SU-DHL-6 (cell line): ENCODE measurements around the gene TMCC1.

ENCODE experiments used
- H2AFZ ChIP-seq: fragments of 200-600 bp; sonication (generic); 2 replicates; pipeline ENCODE4 v1.6.1; 2014; ENCODE audit warnings: low read depth, mild to moderate bottlenecking, moderate library complexity, mixed read lengths, antibody characterized with exemption, low read length; ENCODE audit not compliant: severe bottlenecking
- H3F3A ChIP-seq: fragments of 200-600 bp; shearing (Covaris generic); 2 replicates; pipeline ENCODE4 v1.6.0; 2016; ENCODE audit warnings: antibody characterized with exemption, mild to moderate bottlenecking; ENCODE audit not compliant: insufficient read depth
- H3K27ac ChIP-seq: fragments of 200-600 bp; sonication (generic); 2 replicates; pipeline ENCODE4 v1.5.1; 2016; ENCODE audit warnings: low read depth, mild to moderate bottlenecking, low read length, moderate library complexity, mixed read lengths
- H3K27me3 ChIP-seq: fragments of 200-600 bp; sonication (generic), shearing (Covaris generic); 2 replicates; pipeline ENCODE4 v1.6.0; 2014; ENCODE audit warnings: mild to moderate bottlenecking, low read length
- H3K36me3 ChIP-seq: fragments of 200-600 bp; sonication (generic); 2 replicates; pipeline ENCODE4 v1.6.1; 2014; ENCODE audit warnings: mild to moderate bottlenecking, low read length, mixed read lengths
- H3K4me2 ChIP-seq: fragments of 300-600, 200-600 bp; shearing (Covaris generic), sonication (generic); 2 replicates; pipeline ENCODE4 v1.6.0; 2014; ENCODE audit warnings: low read length, low read depth, mild to moderate bottlenecking; ENCODE audit not compliant: poor library complexity, severe bottlenecking
- H3K4me3 ChIP-seq: fragments of 200-600 bp; sonication (generic); 2 replicates; pipeline ENCODE4 v1.5.1; 2014; ENCODE audit warnings: antibody characterized with exemption, low read length, mild to moderate bottlenecking, mixed read lengths; ENCODE audit not compliant: insufficient read depth, poor library complexity, severe bottlenecking
- H3K79me2 ChIP-seq: fragments of 200-600 bp; sonication (generic); 2 replicates; pipeline ENCODE4 v1.6.1; 2014; ENCODE audit warnings: mild to moderate bottlenecking, low read length, moderate library complexity; ENCODE audit not compliant: insufficient read depth
- H3K9ac ChIP-seq: fragments of 200-600 bp; sonication (generic); 2 replicates; pipeline ENCODE4 v1.7.0; 2014; ENCODE audit warnings: mild to moderate bottlenecking, low read length
- H3K9me2 ChIP-seq: fragments of 200-600 bp; sonication (generic); replicated peaks from 2 replicates; pipeline ENCODE4 v1.6.1; 2014; ENCODE audit warnings: low read length; ENCODE audit not compliant: insufficient read depth
- H3K9me3 ChIP-seq: fragments of 200-600 bp; sonication (generic); 2 replicates; pipeline ENCODE4 v1.6.1; 2014; ENCODE audit warnings: low read length, mixed read lengths; ENCODE audit not compliant: insufficient read depth
- H4K20me1 ChIP-seq: fragments of 200-600 bp; sonication (generic); 2 replicates; pipeline ENCODE4 v1.6.1; 2014; ENCODE audit warnings: low read depth, mild to moderate bottlenecking, antibody characterized with exemption, low read length, moderate library complexity, mixed read lengths
- CTCF ChIP-seq: fragments of 200-600 bp; sonication (generic); IDR thresholded peaks from one replicate; pipeline ENCODE4 v1.5.1; 2017; ENCODE audit warnings: antibody characterized with exemption, mild to moderate bottlenecking, low read length, moderate library complexity; ENCODE audit not compliant: insufficient read depth, poor library complexity, severe bottlenecking
- EZH2phosphoT487 ChIP-seq: fragments of 200-600 bp; sonication (generic), shearing (Covaris generic); conservative IDR thresholded peaks from 2 replicates; pipeline ENCODE4 v1.6.1; 2018; ENCODE audit warnings: mild to moderate bottlenecking, antibody characterized with exemption, low read length, moderate library complexity, mixed read lengths

TMCC1 gene

GRCh38 chr3:129656659-129657247 lies 236.8 kb downstream of the TMCC1 start:
- Histone ChIP-seq H3K4me3 (no peak overlapping the region), H3F3A (no peaks in the 10 kb centered on the region), H3K79me2 (no peaks in the 10 kb centered on the region), H3K9ac (no peak overlapping the region), H3K9me2 (no peaks in the 10 kb centered on the region), H3K9me3 (no peaks in the 10 kb centered on the region), H4K20me1 (no peaks in the 10 kb centered on the region), H3K27ac (no peak overlapping the region), H3K27me3 (no peaks in the 10 kb centered on the region), H2AFZ (no peak overlapping the region), H3K36me3 (no peaks in the 10 kb centered on the region), H3K4me2 (no peak overlapping the region)
- no peak for TF ChIP-seq EZH2phosphoT487

- Histone ChIP-seq H3K4me2 (no peak overlapping the region), H4K20me1 (no peaks in the 10 kb centered on the region), H3K79me2 (no peaks in the 10 kb centered on the region), H3K9me2 (no peaks in the 10 kb centered on the region), H3F3A (no peaks in the 10 kb centered on the region), H3K36me3 (no peaks in the 10 kb centered on the region), H3K27me3 (no peaks in the 10 kb centered on the region), H3K9me3 (no peaks in the 10 kb centered on the region), H2AFZ (no peak overlapping the region), H3K27ac (no peak overlapping the region), H3K9ac (no peak overlapping the region), H3K4me3 (no peak overlapping the region)
- TF ChIP-seq CTCF, result no peak
- TF ChIP-seq EZH2phosphoT487, result no peak
These were observed 238.2 kb downstream of the TMCC1 start for GRCh38 chr3:129655291-129655700.

- H3K9ac ChIP-seq, result no peak overlapping the region
- no peaks in the 10 kb centered on the region for H3K36me3 ChIP-seq
- H3K4me3 ChIP-seq, result no peak overlapping the region
- TF ChIP-seq EZH2phosphoT487 (no peak), CTCF (no peak)
- no peaks in the 10 kb centered on the region for H3F3A ChIP-seq
- no peaks in the 10 kb centered on the region for H3K79me2 ChIP-seq
- no peaks in the 10 kb centered on the region for H3K9me3 ChIP-seq
- H3K4me2 ChIP-seq, result no peak overlapping the region
- no peak overlapping the region for H2AFZ ChIP-seq
- H3K27me3 ChIP-seq, result no peaks in the 10 kb centered on the region
- H3K27ac ChIP-seq, result no peak overlapping the region
- no peaks in the 10 kb centered on the region for H4K20me1 ChIP-seq
- no peaks in the 10 kb centered on the region for H3K9me2 ChIP-seq
These were observed 239.4 kb downstream of the TMCC1 start for GRCh38 chr3:129654131-129654530.

- Histone ChIP-seq H3K79me2 (no peaks in the 10 kb centered on the region), H3K27me3 (no peaks in the 10 kb centered on the region), H3K4me3 (no peak overlapping the region), H3K9me3 (no peaks in the 10 kb centered on the region), H3K9ac (no peak overlapping the region), H3K9me2 (no peaks in the 10 kb centered on the region), H2AFZ (no peak overlapping the region), H4K20me1 (no peaks in the 10 kb centered on the region), H3K36me3 (no peaks in the 10 kb centered on the region), H3F3A (no peaks in the 10 kb centered on the region), H3K27ac (no peak overlapping the region), H3K4me2 (no peak overlapping the region)
- no peak for TF ChIP-seq CTCF
- no peak for TF ChIP-seq EZH2phosphoT487
These were observed 240.5 kb downstream of the TMCC1 start for GRCh38 chr3:129653019-129653418.
